Dendritic cell treated with granulocyte-macrophage colony-stimulating factor and Interleukin-4, amounts not matched to agents 40 ng/mL and 50 ng/mL, for 4 days (primary cell): ENCODE data around the gene TNMD.
"Not testable (repeated sequence)": the region's sequence is repeated elsewhere in the genome, so short reads cannot be mapped to it uniquely, and the experiment has no call there.

Experiments
- H3K27ac Mint-ChIP-seq: one replicate; pipeline ENCODE4 v1.8.0; 2022; ENCODE audit warnings: mild to moderate bottlenecking, mixed read lengths
- H3K27me3 Mint-ChIP-seq: one replicate; pipeline ENCODE4 v1.8.0; 2022; ENCODE audit warnings: mild to moderate bottlenecking, mixed read lengths
- H3K36me3 Mint-ChIP-seq: one replicate; pipeline ENCODE4 v1.8.0; 2022; ENCODE audit warnings: low read depth, mixed read lengths
- H3K4me1 Mint-ChIP-seq: one replicate; pipeline ENCODE4 v1.8.0; 2022; ENCODE audit warnings: low read depth, mixed read lengths
- H3K4me3 Mint-ChIP-seq: one replicate; pipeline ENCODE4 v1.8.0; 2022; ENCODE audit warnings: mild to moderate bottlenecking, moderate library complexity, mixed read lengths
- H3K9me3 Mint-ChIP-seq: one replicate; pipeline ENCODE4 v1.8.0; 2022; ENCODE audit warnings: mixed read lengths
- intact Hi-C: fragments of 100-400 bp; cut with micrococcal nuclease; formaldehyde crosslinking; loops from one replicate; pipeline ENCODE4 v1.15.0; 2022

TNMD gene

GRCh38 chrX:100584611-100585010 lies at the start of gene TNMD:
Gene TNMD (plus strand): TSS chrX:100584936. CDS start chrX:100585019, 83 bp downstream.
- peaks cover 40% of the 10 kb centered on the region for H3K27me3 Mint-ChIP-seq
- no peaks in the 10 kb centered on the region for H3K36me3 Mint-ChIP-seq
- H3K9me3 Mint-ChIP-seq = no peaks in the 10 kb centered on the region
- intact Hi-C loops = no loop called here
- H3K4me1 Mint-ChIP-seq = no peaks in the 10 kb centered on the region
- no peak within 1 kb of the TSS for H3K4me3 Mint-ChIP-seq
- no peak within 1 kb of the TSS for H3K27ac Mint-ChIP-seq

- H3K4me3 Mint-ChIP-seq, H3K27me3 Mint-ChIP-seq, intact Hi-C loops, H3K9me3 Mint-ChIP-seq, H3K36me3 Mint-ChIP-seq, H3K4me1 Mint-ChIP-seq, H3K27ac Mint-ChIP-seq: not testable (repeated sequence)
Observed at GRCh38 chrX:100565534-100565933, 19.2 kb upstream of the TNMD start.

- Mint-ChIP-seq H3K4me1 (no peaks in the 10 kb centered on the region), H3K36me3 (no peaks in the 10 kb centered on the region), H3K27ac (no peak overlapping the region), H3K4me3 (no peak overlapping the region), H3K27me3 (peaks cover 38% of the 10 kb centered on the region), H3K9me3 (no peaks in the 10 kb centered on the region)
- intact Hi-C loops = no loop called here
Observed at GRCh38 chrX:100586747-100587146, 2.0 kb downstream of the TNMD start.

GRCh38 chrX:100587861-100588260 lies 3.1 kb downstream of the TNMD start:
- H3K27ac Mint-ChIP-seq = no peak overlapping the region
- intact Hi-C loops = no loop called here
- no peaks in the 10 kb centered on the region for H3K9me3 Mint-ChIP-seq
- peaks cover 32% of the 10 kb centered on the region for H3K27me3 Mint-ChIP-seq
- no peaks in the 10 kb centered on the region for H3K4me1 Mint-ChIP-seq
- no peak overlapping the region for H3K4me3 Mint-ChIP-seq
- no peaks in the 10 kb centered on the region for H3K36me3 Mint-ChIP-seq

- Mint-ChIP-seq H3K9me3 (no peaks in the 10 kb centered on the region), H3K4me3 (no peak overlapping the region), H3K4me1 (no peaks in the 10 kb centered on the region), H3K27ac (no peak overlapping the region), H3K27me3 (peaks cover 33% of the 10 kb centered on the region), H3K36me3 (no peaks in the 10 kb centered on the region)
- intact Hi-C loops = no loop called here
Observed at GRCh38 chrX:100591256-100592051, 6.7 kb downstream of the TNMD start.

- intact Hi-C loops = no loop called here
- no peaks in the 10 kb centered on the region for H3K9me3 Mint-ChIP-seq
- H3K4me3 Mint-ChIP-seq = no peak overlapping the region
- H3K27me3 Mint-ChIP-seq = peaks cover 29% of the 10 kb centered on the region
- H3K27ac Mint-ChIP-seq = no peak overlapping the region
- no peaks in the 10 kb centered on the region for H3K4me1 Mint-ChIP-seq
- no peaks in the 10 kb centered on the region for H3K36me3 Mint-ChIP-seq
Observed at GRCh38 chrX:100593126-100593525, 8.4 kb downstream of the TNMD start.

GRCh38 chrX:100593581-100593980 lies 8.8 kb downstream of the TNMD start:
- no peak overlapping the region for H3K27ac Mint-ChIP-seq
- H3K36me3 Mint-ChIP-seq = no peaks in the 10 kb centered on the region
- no peak overlapping the region for H3K4me3 Mint-ChIP-seq
- no peaks in the 10 kb centered on the region for H3K4me1 Mint-ChIP-seq
- H3K27me3 Mint-ChIP-seq = peaks cover 25% of the 10 kb centered on the region
- intact Hi-C loops = no loop called here
- no peaks in the 10 kb centered on the region for H3K9me3 Mint-ChIP-seq

GRCh38 chrX:100596601-100597000 lies 11.9 kb downstream of the TNMD start:
- H3K4me3 Mint-ChIP-seq = no peak overlapping the region
- H3K4me1 Mint-ChIP-seq = no peaks in the 10 kb centered on the region
- no peak overlapping the region for H3K27ac Mint-ChIP-seq
- peaks cover 26% of the 10 kb centered on the region for H3K27me3 Mint-ChIP-seq
- no peaks in the 10 kb centered on the region for H3K9me3 Mint-ChIP-seq
- no peaks in the 10 kb centered on the region for H3K36me3 Mint-ChIP-seq
- intact Hi-C loops = no loop called here

- Mint-ChIP-seq H3K4me1 (no peaks in the 10 kb centered on the region), H3K27ac (no peak overlapping the region), H3K9me3 (no peaks in the 10 kb centered on the region), H3K27me3 (peaks cover 35% of the 10 kb centered on the region), H3K4me3 (no peak overlapping the region), H3K36me3 (no peaks in the 10 kb centered on the region)
- intact Hi-C loops = no loop called here
Observed at GRCh38 chrX:100599456-100599855, 14.7 kb downstream of the TNMD start.

GRCh38 chrX:100600340-100600739 lies 15.6 kb downstream of the TNMD start:
- Mint-ChIP-seq H3K36me3 (no peaks in the 10 kb centered on the region), H3K27me3 (peaks cover 39% of the 10 kb centered on the region), H3K4me3 (no peak overlapping the region), H3K4me1 (no peaks in the 10 kb centered on the region), H3K9me3 (no peaks in the 10 kb centered on the region), H3K27ac (no peak overlapping the region)
- intact Hi-C loops = no loop called here

GRCh38 chrX:100600758-100601157 lies 16.0 kb downstream of the TNMD start:
- H3K4me3 Mint-ChIP-seq = no peak overlapping the region
- H3K27me3 Mint-ChIP-seq = peaks cover 36% of the 10 kb centered on the region
- H3K36me3 Mint-ChIP-seq = no peaks in the 10 kb centered on the region
- no peak overlapping the region for H3K27ac Mint-ChIP-seq
- no peaks in the 10 kb centered on the region for H3K9me3 Mint-ChIP-seq
- H3K4me1 Mint-ChIP-seq = no peaks in the 10 kb centered on the region
- intact Hi-C loops = no loop called here

- intact Hi-C loops = no loop called here
- no peaks in the 10 kb centered on the region for H3K36me3 Mint-ChIP-seq
- no peak overlapping the region for H3K4me3 Mint-ChIP-seq
- H3K27ac Mint-ChIP-seq = no peak overlapping the region
- H3K27me3 Mint-ChIP-seq = peaks cover 52% of the 10 kb centered on the region
- H3K4me1 Mint-ChIP-seq = no peaks in the 10 kb centered on the region
- no peaks in the 10 kb centered on the region for H3K9me3 Mint-ChIP-seq
Observed at GRCh38 chrX:100606753-100607152, 22.0 kb downstream of the TNMD start.

- peaks cover 57% of the 10 kb centered on the region for H3K27me3 Mint-ChIP-seq
- no peaks in the 10 kb centered on the region for H3K4me1 Mint-ChIP-seq
- H3K36me3 Mint-ChIP-seq = no peaks in the 10 kb centered on the region
- no peak overlapping the region for H3K27ac Mint-ChIP-seq
- H3K9me3 Mint-ChIP-seq = no peaks in the 10 kb centered on the region
- no peak overlapping the region for H3K4me3 Mint-ChIP-seq
- intact Hi-C loops = no loop called here
Observed at GRCh38 chrX:100609591-100609990, 24.9 kb downstream of the TNMD start.

- H3K4me3 Mint-ChIP-seq = no peak overlapping the region
- no peaks in the 10 kb centered on the region for H3K4me1 Mint-ChIP-seq
- H3K36me3 Mint-ChIP-seq = no peaks in the 10 kb centered on the region
Observed at GRCh38 chrX:100611951-100612350, 27.2 kb downstream of the TNMD start.

GRCh38 chrX:100615005-100615404 lies 30.3 kb downstream of the TNMD start:
- Mint-ChIP-seq H3K4me3 (no peak overlapping the region), H3K27me3 (peaks cover 62% of the 10 kb centered on the region), H3K4me1 (no peaks in the 10 kb centered on the region), H3K27ac (no peak overlapping the region), H3K36me3 (no peaks in the 10 kb centered on the region), H3K9me3 (no peaks in the 10 kb centered on the region)
- intact Hi-C loops = no loop called here

More at GRCh38 chrX:100611951-100612350, 27.2 kb downstream of the TNMD start:
- H3K27ac Mint-ChIP-seq = no peak overlapping the region
- intact Hi-C loops = no loop called here
- no peaks in the 10 kb centered on the region for H3K9me3 Mint-ChIP-seq
- H3K27me3 Mint-ChIP-seq = peaks cover 62% of the 10 kb centered on the region
